ENCODE measurements around the gene MRPL58. TPM values are rescaled to one million over a fixed set of nuclear protein-coding genes. Genes with fewer than 3 reads are reported as not detected.

Gene MRPL58
- total and polyA plus RNA-seq, 2 experiments from 2014 or later = 29.8 to 39.3 TPM

- no peaks in the 10 kb centered on the region for H4K20me1 ChIP-seq (ENCODE audit: insufficient read depth, poor library complexity, severe bottlenecking)
- H3K27ac ChIP-seq = no peak overlapping the region
- no peak overlapping the region for H2AFZ ChIP-seq
- H3K9me2 ChIP-seq (replicated peaks; ENCODE audit: insufficient read depth) = no peaks in the 10 kb centered on the region
- no peaks in the 10 kb centered on the region for H3K27me3 ChIP-seq
- no peaks in the 10 kb centered on the region for H3K4me1 ChIP-seq (ENCODE audit: insufficient read depth)
- H3K79me2 ChIP-seq = peaks cover 6% of the 10 kb centered on the region
- H3K4me3 ChIP-seq = no peak overlapping the region
- H3K9me3 ChIP-seq (ENCODE audit: low read depth) = no peaks in the 10 kb centered on the region
- H3K4me2 ChIP-seq = no peak overlapping the region
- H3K36me3 ChIP-seq (replicated peaks; ENCODE audit: insufficient read depth, low read depth) = no peaks in the 10 kb centered on the region
- whole genome bisulfite sequencing (ENCODE audit: low lambda C conversion rate, missing lambda C conversion rate) = 94% methylated on average over 13 of the region's 13 CpGs
- DNase-seq (ENCODE audit: low spot score) = no peak
- TF ChIP-seq EZH2 (IDR thresholded peaks at IDR 0.05; ENCODE audit: borderline replicate concordance) (no peak), EZH2phosphoT487 (IDR thresholded peaks at IDR 0.05; ENCODE audit: low read depth, severe bottlenecking, unreplicated experiment) (no peak), CTCF (IDR thresholded peaks at IDR 0.05; ENCODE audit: poor library complexity) (no peak)
These were observed 50.7 kb downstream of the MRPL58 start for GRCh38 chr17:75063201-75063600.

- H2AFZ ChIP-seq = no peak overlapping the region
- TF ChIP-seq EZH2phosphoT487 (IDR thresholded peaks at IDR 0.05; ENCODE audit: low read depth, severe bottlenecking, unreplicated experiment) (no peak), CTCF (IDR thresholded peaks at IDR 0.05; ENCODE audit: poor library complexity) (no peak), EZH2 (IDR thresholded peaks at IDR 0.05; ENCODE audit: borderline replicate concordance) (no peak)
- H3K36me3 ChIP-seq (replicated peaks; ENCODE audit: insufficient read depth, low read depth) = no peaks in the 10 kb centered on the region
- H3K79me2 ChIP-seq = peaks cover 6% of the 10 kb centered on the region
- no peaks in the 10 kb centered on the region for H3K27me3 ChIP-seq
- H3K9me2 ChIP-seq (replicated peaks; ENCODE audit: insufficient read depth) = no peaks in the 10 kb centered on the region
- no peaks in the 10 kb centered on the region for H4K20me1 ChIP-seq (ENCODE audit: insufficient read depth, poor library complexity, severe bottlenecking)
- WGBS (ENCODE audit: low lambda C conversion rate, missing lambda C conversion rate) = 95% methylated on average over 3 of the region's 3 CpGs
- H3K27ac ChIP-seq = no peak overlapping the region
- no peaks in the 10 kb centered on the region for H3K9me3 ChIP-seq (ENCODE audit: low read depth)
- DNase-seq (ENCODE audit: low spot score) = no peak
- H3K4me2 ChIP-seq = no peak overlapping the region
- no peaks in the 10 kb centered on the region for H3K4me1 ChIP-seq (ENCODE audit: insufficient read depth)
- no peak overlapping the region for H3K4me3 ChIP-seq
These were observed 51.2 kb downstream of the MRPL58 start for GRCh38 chr17:75063626-75064025.

- no peak overlapping the region for H3K4me3 ChIP-seq
- no peak overlapping the region for H3K27ac ChIP-seq
- H3K4me1 ChIP-seq (ENCODE audit: insufficient read depth) = no peaks in the 10 kb centered on the region
- no peaks in the 10 kb centered on the region for H3K9me3 ChIP-seq (ENCODE audit: low read depth)
- no peaks in the 10 kb centered on the region for H3K36me3 ChIP-seq (replicated peaks; ENCODE audit: insufficient read depth, low read depth)
- peaks cover 6% of the 10 kb centered on the region for H3K79me2 ChIP-seq
- H3K27me3 ChIP-seq = no peaks in the 10 kb centered on the region
- H3K9me2 ChIP-seq (replicated peaks; ENCODE audit: insufficient read depth) = no peaks in the 10 kb centered on the region
- H3K4me2 ChIP-seq = no peak overlapping the region
- TF ChIP-seq EZH2phosphoT487 (IDR thresholded peaks at IDR 0.05; ENCODE audit: low read depth, severe bottlenecking, unreplicated experiment) (no peak), CTCF (IDR thresholded peaks at IDR 0.05; ENCODE audit: poor library complexity) (no peak), EZH2 (IDR thresholded peaks at IDR 0.05; ENCODE audit: borderline replicate concordance) (no peak)
- DNase-seq (ENCODE audit: low spot score) = no peak
- H2AFZ ChIP-seq = no peak overlapping the region
- 96% methylated on average over 11 of the region's 11 CpGs for WGBS (ENCODE audit: low lambda C conversion rate, missing lambda C conversion rate)
- no peaks in the 10 kb centered on the region for H4K20me1 ChIP-seq (ENCODE audit: insufficient read depth, poor library complexity, severe bottlenecking)
These were observed 51.6 kb downstream of the MRPL58 start for GRCh38 chr17:75064040-75064439.

- TF ChIP-seq EZH2phosphoT487 (IDR thresholded peaks at IDR 0.05; ENCODE audit: low read depth, severe bottlenecking, unreplicated experiment) (no peak), EZH2 (IDR thresholded peaks at IDR 0.05; ENCODE audit: borderline replicate concordance) (no peak), CTCF (IDR thresholded peaks at IDR 0.05; ENCODE audit: poor library complexity) (no peak)
- WGBS (ENCODE audit: low lambda C conversion rate, missing lambda C conversion rate) = 92% methylated on average over 8 of the region's 8 CpGs
- H2AFZ ChIP-seq = no peak overlapping the region
- no peak overlapping the region for H3K4me2 ChIP-seq
- H3K4me3 ChIP-seq = no peak overlapping the region
- no peaks in the 10 kb centered on the region for H4K20me1 ChIP-seq (ENCODE audit: insufficient read depth, poor library complexity, severe bottlenecking)
- H3K36me3 ChIP-seq (replicated peaks; ENCODE audit: insufficient read depth, low read depth) = no peaks in the 10 kb centered on the region
- no peak overlapping the region for H3K27ac ChIP-seq
- H3K27me3 ChIP-seq = no peaks in the 10 kb centered on the region
- no peaks in the 10 kb centered on the region for H3K9me3 ChIP-seq (ENCODE audit: low read depth)
- no peak for DNase-seq (ENCODE audit: low spot score)
- no peaks in the 10 kb centered on the region for H3K9me2 ChIP-seq (replicated peaks; ENCODE audit: insufficient read depth)
- H3K79me2 ChIP-seq = peaks cover 6% of the 10 kb centered on the region
- no peaks in the 10 kb centered on the region for H3K4me1 ChIP-seq (ENCODE audit: insufficient read depth)
These were observed 52.0 kb downstream of the MRPL58 start for GRCh38 chr17:75064460-75064859.
